H9 (cell line): ENCODE measurements around the gene THEMIS. TPM values are rescaled to one million over a fixed set of nuclear protein-coding genes. Genes with fewer than 3 reads are reported as not detected.

ENCODE experiments used
- DNase-seq: peaks from one replicate; pipeline ENCODE4 v3.0.0-alpha.2; 2017
- H2AFZ ChIP-seq: one replicate; pipeline ENCODE4 v1.6.1; 2013; ENCODE audit warnings: mild to moderate bottlenecking, low read length, control low read depth, moderate library complexity
- H2AK5ac ChIP-seq: 2 replicates; pipeline ENCODE4 v1.6.1; 2013; ENCODE audit warnings: low read length, control low read depth, mixed read lengths; ENCODE audit not compliant: insufficient read length
- H2BK120ac ChIP-seq: one replicate; pipeline ENCODE4 v1.6.1; 2013; ENCODE audit warnings: low read depth, mild to moderate bottlenecking, low read length, control low read depth, inconsistent platforms; ENCODE audit not compliant: poor library complexity, severe bottlenecking
- H2BK12ac ChIP-seq: 2 replicates; pipeline ENCODE4 v1.6.1; 2013; ENCODE audit warnings: low read length, control low read depth, mixed read lengths, low read depth; ENCODE audit not compliant: insufficient read length
- H2BK15ac ChIP-seq: 2 replicates; pipeline ENCODE4 v1.6.1; 2013; ENCODE audit warnings: low read depth, low read length, control low read depth
- H2BK20ac ChIP-seq: one replicate; pipeline ENCODE4 v1.6.1; 2013; ENCODE audit warnings: low read depth, mild to moderate bottlenecking, low read length, control low read depth, inconsistent platforms; ENCODE audit not compliant: poor library complexity, severe bottlenecking
- H2BK5ac ChIP-seq: 2 replicates; pipeline ENCODE4 v1.6.1; 2013; ENCODE audit warnings: low read length, control low read depth, mixed read lengths; ENCODE audit not compliant: insufficient read length
- H3K14ac ChIP-seq: 2 replicates; pipeline ENCODE4 v1.6.1; 2013; ENCODE audit warnings: low read length, control low read depth; ENCODE audit not compliant: insufficient read depth
- H3K18ac ChIP-seq: 2 replicates; pipeline ENCODE4 v1.6.1; 2013; ENCODE audit warnings: low read depth, mild to moderate bottlenecking, mixed read lengths, low read length, control low read depth; ENCODE audit not compliant: insufficient read length
- H3K23ac ChIP-seq: 2 replicates; pipeline ENCODE4 v1.6.1; 2013; ENCODE audit warnings: low read length, control low read depth, mixed read lengths, low read depth; ENCODE audit not compliant: insufficient read length
- H3K23me2 ChIP-seq: 2 replicates; pipeline ENCODE4 v1.6.1; 2013; ENCODE audit warnings: low read depth, mild to moderate bottlenecking, mixed read lengths, low read length, control low read depth; ENCODE audit not compliant: insufficient read length, poor library complexity, severe bottlenecking
- H3K27ac ChIP-seq: 2 replicates; pipeline ENCODE4 v1.5.1; 2013; ENCODE audit warnings: low read length, control low read depth, mixed read lengths, low read depth; ENCODE audit not compliant: insufficient read length
- H3K27me3 ChIP-seq: 2 replicates; pipeline ENCODE4 v1.6.1; 2013; ENCODE audit warnings: low read length, control low read depth, inconsistent platforms; ENCODE audit not compliant: insufficient read depth
- H3K4ac ChIP-seq: 2 replicates; pipeline ENCODE4 v1.6.1; 2013; ENCODE audit warnings: low read depth, mild to moderate bottlenecking, control low read depth, inconsistent platforms, low read length, moderate library complexity
- H3K4me1 ChIP-seq: 2 replicates; pipeline ENCODE4 v1.6.1; 2013; ENCODE audit warnings: low read length, control low read depth, inconsistent platforms; ENCODE audit not compliant: insufficient read depth
- H3K4me2 ChIP-seq: 2 replicates; pipeline ENCODE4 v1.6.1; 2013; ENCODE audit warnings: low read length, control low read depth, mixed read lengths; ENCODE audit not compliant: insufficient read length, insufficient read depth
- H3K56ac ChIP-seq: 2 replicates; pipeline ENCODE4 v1.6.1; 2013; ENCODE audit warnings: low read depth, mild to moderate bottlenecking, mixed read lengths, low read length, control low read depth; ENCODE audit not compliant: insufficient read length
- H3K79me1 ChIP-seq: 2 replicates; pipeline ENCODE4 v1.6.1; 2013; ENCODE audit warnings: low read depth, mild to moderate bottlenecking, moderate library complexity, low read length, control low read depth, inconsistent platforms; ENCODE audit not compliant: insufficient read depth, poor library complexity, severe bottlenecking
- H3K79me2 ChIP-seq: 2 replicates; pipeline ENCODE4 v1.6.1; 2013; ENCODE audit warnings: low read length, control low read depth, inconsistent platforms; ENCODE audit not compliant: insufficient read depth
- H3K9ac ChIP-seq: 2 replicates; pipeline ENCODE4 v1.6.1; 2013; ENCODE audit warnings: low read length, control low read depth, mixed read lengths; ENCODE audit not compliant: insufficient read length; ENCODE audit errors: extremely low read depth
- H3K9me3 ChIP-seq: one replicate; pipeline ENCODE4 v1.6.1; 2013; ENCODE audit warnings: low read depth, low read length, inconsistent platforms; ENCODE audit not compliant: control insufficient read depth
- H3T11ph ChIP-seq: one replicate; pipeline ENCODE4 v1.6.1; 2013; ENCODE audit warnings: mild to moderate bottlenecking, low read length, control low read depth, inconsistent platforms
- H4K20me1 ChIP-seq: one replicate; pipeline ENCODE4 v1.6.1; 2013; ENCODE audit not compliant: control insufficient read depth, insufficient read length, insufficient read depth
- H4K5ac ChIP-seq: 2 replicates; pipeline ENCODE4 v1.6.1; 2013; ENCODE audit warnings: low read depth, mild to moderate bottlenecking, mixed read lengths, low read length, control low read depth; ENCODE audit not compliant: insufficient read length
- H4K8ac ChIP-seq: replicated peaks from 2 replicates; pipeline ENCODE4 v1.6.1; 2013; ENCODE audit warnings: low read length, control low read depth, mixed read lengths, low read depth; ENCODE audit not compliant: insufficient read length
- H4K91ac ChIP-seq: 2 replicates; pipeline ENCODE4 v1.6.1; 2013; ENCODE audit warnings: low read depth, mild to moderate bottlenecking, moderate library complexity, mixed read lengths, low read length, control low read depth; ENCODE audit not compliant: insufficient read length
- H3K27ac Mint-ChIP-seq, 3 experiments: 2 replicates in 2 of 3; 3 replicates in 1 of 3; pipeline ENCODE4 v1.8.0; 2020 to 2021; ENCODE audit warnings: mixed read lengths in 3 of 3, mild to moderate bottlenecking in 1 of 3, moderate library complexity in 1 of 3
- H3K27me3 Mint-ChIP-seq: 2 replicates; pipeline ENCODE4 v1.8.0; 2021; ENCODE audit warnings: low read depth, mild to moderate bottlenecking, moderate library complexity, mixed read lengths
- H3K36me3 Mint-ChIP-seq, 3 experiments: 2 replicates in 2 of 3; 3 replicates in 1 of 3; pipeline ENCODE4 v1.8.0; 2020 to 2021; ENCODE audit warnings: low read depth in 3 of 3, mixed read lengths in 3 of 3; ENCODE audit not compliant: insufficient read depth in 1 of 3
- H3K4me1 Mint-ChIP-seq, 2 experiments: 2 replicates each; pipeline ENCODE4 v1.8.0; 2020; ENCODE audit warnings: mixed read lengths in 2 of 2
- H3K4me3 Mint-ChIP-seq, 2 experiments: 2 replicates in 1 of 2; 3 replicates in 1 of 2; pipeline ENCODE4 v1.8.0; 2020 to 2021; ENCODE audit warnings: mild to moderate bottlenecking in 2 of 2, mixed read lengths in 2 of 2, moderate library complexity in 1 of 2
- H3K9me3 Mint-ChIP-seq, 2 experiments: 2 replicates in 1 of 2; 3 replicates in 1 of 2; pipeline ENCODE4 v1.8.0; 2020; ENCODE audit warnings: mild to moderate bottlenecking in 2 of 2, mixed read lengths in 2 of 2, moderate library complexity in 1 of 2
- WGBS: extraction: QIAGEN DNeasy Blood & Tissue Kit; methylation state at CpG from one replicate; pipeline ENCODE4 v1.1.7; 2013; ENCODE audit warnings: missing lambda C conversion rate, low lambda C conversion rate, mixed read lengths; ENCODE audit not compliant: insufficient read length; ENCODE audit errors: extremely low coverage; 5-methylcytosine and 5-hydroxymethylcytosine counted together
- total RNA-seq: library from RNA; stranded (reverse); gene quantifications from 2 replicates; pipeline ENCODE4 v1.2.1, GENCODE V29; 2021
- TF ChIP-seq, protein P1 (sequence below): fragments of 200-600 bp; sonication (generic); conservative IDR thresholded peaks from 3 replicates; pipeline ENCODE4 v1.8.0; 2021; ENCODE audit warnings: antibody characterized with exemption, mild to moderate bottlenecking

The THEMIS gene
- total RNA-seq, 1 experiment from 2014 or later, result not detected

DNA sequence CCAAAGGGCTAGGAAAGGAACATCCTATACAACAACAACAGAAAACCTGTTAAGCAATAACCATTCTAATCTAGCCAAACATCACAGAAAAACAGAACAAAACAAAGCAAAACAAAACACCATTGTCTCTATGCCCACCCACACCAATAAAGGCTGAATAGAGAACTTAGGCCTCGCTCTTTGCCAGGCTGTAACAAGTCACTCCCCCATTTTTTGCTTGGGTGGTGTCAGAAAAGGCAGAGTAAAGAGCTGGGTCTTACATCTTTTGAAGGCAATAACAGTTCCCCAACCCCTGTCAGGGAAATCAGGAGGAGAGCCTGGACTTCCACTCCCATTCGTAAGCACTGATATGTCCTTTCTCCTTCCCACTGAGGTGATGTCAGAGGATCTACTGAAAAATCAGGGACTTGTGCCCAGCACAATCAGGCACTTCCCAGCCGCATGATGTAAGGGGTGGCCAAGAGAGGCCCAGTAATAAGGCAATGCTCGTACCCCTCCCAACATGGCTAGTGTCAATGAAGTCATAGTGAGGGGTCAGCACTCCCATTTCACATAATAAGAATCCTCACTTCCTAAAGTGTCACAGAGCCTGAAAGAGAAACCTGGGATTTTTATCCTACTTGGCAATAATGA, 31.0 kb downstream of the THEMIS start:
- no peak overlapping the region for H4K91ac ChIP-seq
- H3K4me1 ChIP-seq, result no peaks in the 10 kb centered on the region
- no peak for DNase-seq
- H2BK15ac ChIP-seq, result no peak overlapping the region
- H3K23me2 ChIP-seq, result no peaks in the 10 kb centered on the region
- Mint-ChIP-seq H3K27me3 (no peaks in the 10 kb centered on the region), H3K4me1 (no peaks in the 10 kb centered on the region), H3K4me3 (no peak overlapping the region), H3K9me3 (no peaks in the 10 kb centered on the region), H3K36me3 (peaks cover 0 to 10% (median 0%) of the 10 kb centered on the region in 3 experiments; a peak in 1 of 7 replicates), H3K27ac (no peak overlapping the region)
- H4K20me1 ChIP-seq, result no peaks in the 10 kb centered on the region
- no peaks in the 10 kb centered on the region for H3K9me3 ChIP-seq
- no peak overlapping the region for H3K4ac ChIP-seq
- no peak overlapping the region for H3K14ac ChIP-seq
- TF ChIP-seq, protein P1, sequence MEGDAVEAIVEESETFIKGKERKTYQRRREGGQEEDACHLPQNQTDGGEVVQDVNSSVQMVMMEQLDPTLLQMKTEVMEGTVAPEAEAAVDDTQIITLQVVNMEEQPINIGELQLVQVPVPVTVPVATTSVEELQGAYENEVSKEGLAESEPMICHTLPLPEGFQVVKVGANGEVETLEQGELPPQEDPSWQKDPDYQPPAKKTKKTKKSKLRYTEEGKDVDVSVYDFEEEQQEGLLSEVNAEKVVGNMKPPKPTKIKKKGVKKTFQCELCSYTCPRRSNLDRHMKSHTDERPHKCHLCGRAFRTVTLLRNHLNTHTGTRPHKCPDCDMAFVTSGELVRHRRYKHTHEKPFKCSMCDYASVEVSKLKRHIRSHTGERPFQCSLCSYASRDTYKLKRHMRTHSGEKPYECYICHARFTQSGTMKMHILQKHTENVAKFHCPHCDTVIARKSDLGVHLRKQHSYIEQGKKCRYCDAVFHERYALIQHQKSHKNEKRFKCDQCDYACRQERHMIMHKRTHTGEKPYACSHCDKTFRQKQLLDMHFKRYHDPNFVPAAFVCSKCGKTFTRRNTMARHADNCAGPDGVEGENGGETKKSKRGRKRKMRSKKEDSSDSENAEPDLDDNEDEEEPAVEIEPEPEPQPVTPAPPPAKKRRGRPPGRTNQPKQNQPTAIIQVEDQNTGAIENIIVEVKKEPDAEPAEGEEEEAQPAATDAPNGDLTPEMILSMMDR, result no peak
- H4K8ac ChIP-seq, result no peak overlapping the region
- H2BK12ac ChIP-seq, result no peak overlapping the region
- no peak overlapping the region for H3K56ac ChIP-seq
- no peak overlapping the region for H2AK5ac ChIP-seq
- H2BK120ac ChIP-seq, result no peak overlapping the region
- H3K18ac ChIP-seq, result no peak overlapping the region
- no peaks in the 10 kb centered on the region for H3K79me1 ChIP-seq
- H2BK5ac ChIP-seq, result no peak overlapping the region
- H3T11ph ChIP-seq, result no peak overlapping the region
- no CpG with 5 or more reads among the region's 4 CpGs for whole genome bisulfite sequencing
- H3K23ac ChIP-seq, result no peak overlapping the region
- H3K79me2 ChIP-seq, result no peaks in the 10 kb centered on the region
- no peak overlapping the region for H4K5ac ChIP-seq
- H2BK20ac ChIP-seq, result no peak overlapping the region
- no peak overlapping the region for H3K9ac ChIP-seq
- H3K27me3 ChIP-seq, result no peaks in the 10 kb centered on the region
- H2AFZ ChIP-seq, result no peak overlapping the region
- no peak overlapping the region for H3K4me2 ChIP-seq
- H3K27ac ChIP-seq, result no peak overlapping the region
